ENCODE measurements around the gene ABCB1.

Gene ABCB1

DNA sequence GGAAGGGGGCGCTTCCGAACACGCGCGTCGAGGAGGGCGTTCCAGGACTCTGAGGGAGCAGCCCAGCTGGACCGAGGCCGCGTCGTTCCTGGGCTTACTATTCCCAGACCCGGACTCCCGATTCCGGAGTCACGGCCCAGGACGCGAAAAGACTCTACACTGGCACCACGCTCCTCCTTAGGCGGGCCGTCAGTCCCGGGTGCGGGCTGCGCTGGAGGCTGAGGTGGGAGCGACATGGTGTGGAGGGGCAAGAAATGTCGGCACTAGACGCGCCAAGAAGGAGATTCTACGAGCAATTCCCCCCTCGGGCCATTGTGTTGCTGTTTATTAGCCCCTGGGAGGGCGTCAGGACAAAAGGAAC, 26.9 kb upstream of the ABCB1 start:
- no peak overlapping the region for H3K18ac ChIP-seq (ENCODE audit: low read length)
- no peak overlapping the region for H4K8ac ChIP-seq (ENCODE audit: low read depth, low read length)
- H3K4me1 ChIP-seq (ENCODE audit: control insufficient read depth, low read depth, low read length): no peaks in the 10 kb centered on the region
- no peak overlapping the region for H3K23ac ChIP-seq (ENCODE audit: low read length)
- peak; percentile 51 for DNase-seq
- no peak overlapping the region for H3K4me3 ChIP-seq (ENCODE audit: low read length)
- WGBS (ENCODE audit: extremely low coverage, insufficient coverage, low lambda C conversion rate): no CpG with 5 or more reads among the region's 30 CpGs
- peak overlapping the region; percentile 87 for H3K4me2 ChIP-seq (ENCODE audit: low read length)
- H4K5ac ChIP-seq (ENCODE audit: low read length): no peak overlapping the region
- no peaks in the 10 kb centered on the region for H3K36me3 ChIP-seq (ENCODE audit: control insufficient read depth, insufficient read depth, low read length)
- no peak overlapping the region for H3K9ac ChIP-seq (ENCODE audit: low read length)
- no peak overlapping the region for H2BK120ac ChIP-seq (ENCODE audit: low read depth, low read length)
- no peaks in the 10 kb centered on the region for H3K79me2 ChIP-seq (ENCODE audit: control insufficient read depth, insufficient read depth, low read length)
- peaks cover 6% of the 10 kb centered on the region for H3K27me3 ChIP-seq (ENCODE audit: insufficient read depth, low read length, poor library complexity)
- no peak overlapping the region for H3K4ac ChIP-seq (ENCODE audit: low read depth, low read length)
- H3K79me1 ChIP-seq (ENCODE audit: low read length): no peaks in the 10 kb centered on the region
- H2BK15ac ChIP-seq (replicated peaks; ENCODE audit: low read depth): no peak overlapping the region
- no peak overlapping the region for H3K27ac ChIP-seq (ENCODE audit: low read depth, low read length)
- no peak overlapping the region for H2BK5ac ChIP-seq (ENCODE audit: low read length)
- H2AK5ac ChIP-seq (ENCODE audit: low read length): no peak overlapping the region
- H3K56ac ChIP-seq (ENCODE audit: low read length): no peak overlapping the region

- no CpG with 5 or more reads among the region's 15 CpGs for WGBS (ENCODE audit: extremely low coverage, insufficient coverage, low lambda C conversion rate)
- Histone ChIP-seq H3K36me3 (ENCODE audit: control insufficient read depth, insufficient read depth, low read length) (no peaks in the 10 kb centered on the region), H2BK15ac (replicated peaks; ENCODE audit: low read depth) (no peak overlapping the region), H2AK5ac (ENCODE audit: low read length) (no peak overlapping the region), H4K5ac (ENCODE audit: low read length) (no peak overlapping the region), H3K4me3 (ENCODE audit: low read length) (no peak overlapping the region), H3K23ac (ENCODE audit: low read length) (no peak overlapping the region), H3K18ac (ENCODE audit: low read length) (no peak overlapping the region), H4K8ac (ENCODE audit: low read depth, low read length) (no peak overlapping the region), H3K9ac (ENCODE audit: low read length) (no peak overlapping the region), H3K27me3 (ENCODE audit: insufficient read depth, low read length, poor library complexity) (peaks cover 6% of the 10 kb centered on the region), H2BK120ac (ENCODE audit: low read depth, low read length) (no peak overlapping the region), H3K56ac (ENCODE audit: low read length) (no peak overlapping the region), H2BK5ac (ENCODE audit: low read length) (no peak overlapping the region), H3K79me1 (ENCODE audit: low read length) (no peaks in the 10 kb centered on the region), H3K4me2 (ENCODE audit: low read length) (no peak overlapping the region), H3K4ac (ENCODE audit: low read depth, low read length) (no peak overlapping the region), H3K79me2 (ENCODE audit: control insufficient read depth, insufficient read depth, low read length) (no peaks in the 10 kb centered on the region), H3K27ac (ENCODE audit: low read depth, low read length) (no peak overlapping the region), H3K4me1 (ENCODE audit: control insufficient read depth, low read depth, low read length) (no peaks in the 10 kb centered on the region)
- DNase-seq: no peak
Observed at GRCh38 chr7:87625101-87625500, 24.4 kb upstream of the ABCB1 start.

GRCh38 chr7:87624628-87625027, 23.9 kb upstream of the ABCB1 start:
- no peak for DNase-seq
- H3K56ac ChIP-seq (ENCODE audit: low read length): no peak overlapping the region
- no peaks in the 10 kb centered on the region for H3K79me2 ChIP-seq (ENCODE audit: control insufficient read depth, insufficient read depth, low read length)
- no CpG with 5 or more reads among the region's 7 CpGs for WGBS (ENCODE audit: extremely low coverage, insufficient coverage, low lambda C conversion rate)
- H3K9ac ChIP-seq (ENCODE audit: low read length): no peak overlapping the region
- H3K4me3 ChIP-seq (ENCODE audit: low read length): no peak overlapping the region
- peaks cover 6% of the 10 kb centered on the region for H3K27me3 ChIP-seq (ENCODE audit: insufficient read depth, low read length, poor library complexity)
- H3K79me1 ChIP-seq (ENCODE audit: low read length): no peaks in the 10 kb centered on the region
- no peak overlapping the region for H4K5ac ChIP-seq (ENCODE audit: low read length)
- H2BK15ac ChIP-seq (replicated peaks; ENCODE audit: low read depth): no peak overlapping the region
- no peak overlapping the region for H3K18ac ChIP-seq (ENCODE audit: low read length)
- no peak overlapping the region for H3K4me2 ChIP-seq (ENCODE audit: low read length)
- no peak overlapping the region for H2BK5ac ChIP-seq (ENCODE audit: low read length)
- no peak overlapping the region for H3K4ac ChIP-seq (ENCODE audit: low read depth, low read length)
- no peak overlapping the region for H2AK5ac ChIP-seq (ENCODE audit: low read length)
- no peaks in the 10 kb centered on the region for H3K4me1 ChIP-seq (ENCODE audit: control insufficient read depth, low read depth, low read length)
- H4K8ac ChIP-seq (ENCODE audit: low read depth, low read length): no peak overlapping the region
- H2BK120ac ChIP-seq (ENCODE audit: low read depth, low read length): no peak overlapping the region
- H3K27ac ChIP-seq (ENCODE audit: low read depth, low read length): no peak overlapping the region
- no peak overlapping the region for H3K23ac ChIP-seq (ENCODE audit: low read length)
- no peaks in the 10 kb centered on the region for H3K36me3 ChIP-seq (ENCODE audit: control insufficient read depth, insufficient read depth, low read length)

DNA sequence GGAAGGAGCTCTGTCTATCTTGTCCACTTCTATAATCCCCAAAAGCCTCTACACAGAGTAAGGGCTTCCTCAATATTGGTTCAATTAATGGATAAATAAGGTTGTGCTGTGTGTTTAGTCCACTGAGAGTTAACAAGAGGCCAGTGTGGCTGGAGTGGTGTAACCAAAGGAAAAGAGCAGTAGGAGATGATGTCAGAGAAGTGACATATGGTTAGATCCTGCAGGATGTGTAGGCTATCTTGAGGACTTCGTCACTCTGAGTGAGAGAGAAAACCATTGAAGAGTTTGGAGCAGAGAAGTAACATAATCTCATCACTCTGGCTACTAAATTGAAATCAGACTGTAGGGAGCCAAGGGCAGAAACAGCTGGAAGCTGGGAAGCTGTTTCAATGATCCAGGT, 14.5 kb upstream of the ABCB1 start:
- Histone ChIP-seq H3K27me3 (ENCODE audit: insufficient read depth, low read length, poor library complexity) (no peaks in the 10 kb centered on the region), H3K36me3 (ENCODE audit: control insufficient read depth, insufficient read depth, low read length) (no peaks in the 10 kb centered on the region), H3K4me1 (ENCODE audit: control insufficient read depth, low read depth, low read length) (no peaks in the 10 kb centered on the region), H2BK15ac (replicated peaks; ENCODE audit: low read depth) (no peak overlapping the region), H4K5ac (ENCODE audit: low read length) (no peak overlapping the region), H3K4me2 (ENCODE audit: low read length) (no peak overlapping the region), H2BK5ac (ENCODE audit: low read length) (no peak overlapping the region), H3K23ac (ENCODE audit: low read length) (no peak overlapping the region), H4K8ac (ENCODE audit: low read depth, low read length) (no peak overlapping the region), H3K79me2 (ENCODE audit: control insufficient read depth, insufficient read depth, low read length) (no peaks in the 10 kb centered on the region), H3K4ac (ENCODE audit: low read depth, low read length) (no peak overlapping the region), H3K79me1 (ENCODE audit: low read length) (no peaks in the 10 kb centered on the region), H3K4me3 (ENCODE audit: low read length) (no peak overlapping the region), H3K27ac (ENCODE audit: low read depth, low read length) (no peak overlapping the region), H3K18ac (ENCODE audit: low read length) (no peak overlapping the region), H3K9ac (ENCODE audit: low read length) (no peak overlapping the region), H2AK5ac (ENCODE audit: low read length) (no peak overlapping the region), H2BK120ac (ENCODE audit: low read depth, low read length) (no peak overlapping the region), H3K56ac (ENCODE audit: low read length) (no peak overlapping the region)
- no CpG with 5 or more reads among the region's 1 CpG for WGBS (ENCODE audit: extremely low coverage, insufficient coverage, low lambda C conversion rate)
- DNase-seq: peak; percentile 6

GRCh38 chr7:87609916-87610315, 9.2 kb upstream of the ABCB1 start:
- no CpG with 5 or more reads among the region's 5 CpGs for WGBS (ENCODE audit: extremely low coverage, insufficient coverage, low lambda C conversion rate)
- H3K4me1 ChIP-seq (ENCODE audit: control insufficient read depth, low read depth, low read length): no peaks in the 10 kb centered on the region

DNA sequence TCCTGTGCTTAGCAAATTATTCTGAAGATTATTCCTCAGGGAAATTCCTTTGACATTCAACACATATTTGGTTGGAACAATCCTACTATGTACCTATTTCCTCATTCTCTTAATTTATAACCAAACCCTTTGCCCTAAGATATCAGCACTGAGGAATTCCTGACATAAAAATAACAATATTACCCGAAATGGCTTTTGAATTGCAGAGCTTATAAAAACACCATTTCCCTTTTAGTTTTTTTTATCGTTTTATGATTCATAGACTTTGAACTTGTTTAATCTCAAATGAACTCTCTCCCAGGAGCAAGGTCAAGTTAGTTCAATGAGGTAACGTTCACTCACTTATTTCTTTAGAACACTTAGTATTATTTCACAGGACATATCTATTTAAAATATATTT, 7.7 kb upstream of the ABCB1 start:
- no peak overlapping the region for H4K8ac ChIP-seq (ENCODE audit: low read depth, low read length)
- no peaks in the 10 kb centered on the region for H3K36me3 ChIP-seq (ENCODE audit: control insufficient read depth, insufficient read depth, low read length)
- H2BK5ac ChIP-seq (ENCODE audit: low read length): no peak overlapping the region
- no peak overlapping the region for H3K23ac ChIP-seq (ENCODE audit: low read length)
- no peaks in the 10 kb centered on the region for H3K79me1 ChIP-seq (ENCODE audit: low read length)
- H2BK15ac ChIP-seq (replicated peaks; ENCODE audit: low read depth): no peak overlapping the region
- H3K4ac ChIP-seq (ENCODE audit: low read depth, low read length): no peak overlapping the region
- no peaks in the 10 kb centered on the region for H3K27me3 ChIP-seq (ENCODE audit: insufficient read depth, low read length, poor library complexity)
- no peak overlapping the region for H2AK5ac ChIP-seq (ENCODE audit: low read length)
- H3K18ac ChIP-seq (ENCODE audit: low read length): no peak overlapping the region
- no peaks in the 10 kb centered on the region for H3K79me2 ChIP-seq (ENCODE audit: control insufficient read depth, insufficient read depth, low read length)
- H3K56ac ChIP-seq (ENCODE audit: low read length): no peak overlapping the region
- H4K5ac ChIP-seq (ENCODE audit: low read length): no peak overlapping the region
- no peak overlapping the region for H3K4me2 ChIP-seq (ENCODE audit: low read length)
- no CpG with 5 or more reads among the region's 3 CpGs for WGBS (ENCODE audit: extremely low coverage, insufficient coverage, low lambda C conversion rate)
- no peak overlapping the region for H3K9ac ChIP-seq (ENCODE audit: low read length)
- H3K4me3 ChIP-seq (ENCODE audit: low read length): no peak overlapping the region
- DNase-seq: no peak
- H3K27ac ChIP-seq (ENCODE audit: low read depth, low read length): no peak overlapping the region
- no peak overlapping the region for H2BK120ac ChIP-seq (ENCODE audit: low read depth, low read length)
- no peaks in the 10 kb centered on the region for H3K4me1 ChIP-seq (ENCODE audit: control insufficient read depth, low read depth, low read length)

More at GRCh38 chr7:87609916-87610315, 9.2 kb upstream of the ABCB1 start:
- no peak overlapping the region for H4K5ac ChIP-seq (ENCODE audit: low read length)
- no peak overlapping the region for H3K56ac ChIP-seq (ENCODE audit: low read length)
- no peak overlapping the region for H3K4me2 ChIP-seq (ENCODE audit: low read length)
- no peak overlapping the region for H2AK5ac ChIP-seq (ENCODE audit: low read length)
- no peak overlapping the region for H3K4ac ChIP-seq (ENCODE audit: low read depth, low read length)
- no peaks in the 10 kb centered on the region for H3K79me1 ChIP-seq (ENCODE audit: low read length)
- DNase-seq: no peak
- H2BK5ac ChIP-seq (ENCODE audit: low read length): no peak overlapping the region
- H3K27ac ChIP-seq (ENCODE audit: low read depth, low read length): no peak overlapping the region
- H3K36me3 ChIP-seq (ENCODE audit: control insufficient read depth, insufficient read depth, low read length): no peaks in the 10 kb centered on the region
- H3K23ac ChIP-seq (ENCODE audit: low read length): no peak overlapping the region
- no peak overlapping the region for H3K9ac ChIP-seq (ENCODE audit: low read length)
- H4K8ac ChIP-seq (ENCODE audit: low read depth, low read length): no peak overlapping the region
- no peak overlapping the region for H2BK120ac ChIP-seq (ENCODE audit: low read depth, low read length)
- no peak overlapping the region for H2BK15ac ChIP-seq (replicated peaks; ENCODE audit: low read depth)
- H3K79me2 ChIP-seq (ENCODE audit: control insufficient read depth, insufficient read depth, low read length): no peaks in the 10 kb centered on the region
- H3K4me3 ChIP-seq (ENCODE audit: low read length): no peak overlapping the region
- H3K18ac ChIP-seq (ENCODE audit: low read length): no peak overlapping the region
- H3K27me3 ChIP-seq (ENCODE audit: insufficient read depth, low read length, poor library complexity): no peaks in the 10 kb centered on the region

Data from mesendoderm (in vitro differentiated cells).